Ishikawa (cell line): ENCODE results near the gene CPN2.

Experiments used
- CEBPB ChIP-seq: IDR thresholded peaks from 2 replicates; pipeline ENCODE4 v1.6.1; 2012
- CREB1 ChIP-seq: IDR thresholded peaks from 2 replicates; pipeline ENCODE4 v1.6.1; 2012; ENCODE audit warnings: low read depth
- EGR1 ChIP-seq: IDR thresholded peaks from 2 replicates; pipeline ENCODE4 v1.6.1; 2012
- EP300 ChIP-seq: IDR thresholded peaks from 2 replicates; pipeline ENCODE4 v1.6.1; 2012; ENCODE audit warnings: borderline replicate concordance
- FOXM1 ChIP-seq: IDR thresholded peaks from 2 replicates; pipeline ENCODE4 v1.6.1; 2012; ENCODE audit warnings: low read depth, borderline replicate concordance
- MAX ChIP-seq: IDR thresholded peaks from 2 replicates; pipeline ENCODE4 v1.6.1; 2012
- NFIC ChIP-seq: IDR thresholded peaks from 2 replicates; pipeline ENCODE4 v1.6.1; 2012
- RAD21 ChIP-seq: IDR thresholded peaks from 2 replicates; pipeline ENCODE4 v1.6.1; 2012; ENCODE audit warnings: low read depth
- REST ChIP-seq: IDR thresholded peaks from 2 replicates; pipeline ENCODE4 v1.6.1; 2012; ENCODE audit warnings: low read depth, mild to moderate bottlenecking
- TAF1 ChIP-seq: IDR thresholded peaks from 2 replicates; pipeline ENCODE4 v1.6.1; 2012; ENCODE audit warnings: low read depth, mild to moderate bottlenecking
- TCF12 ChIP-seq: IDR thresholded peaks from 2 replicates; pipeline ENCODE4 v1.6.1; 2012; ENCODE audit warnings: low read depth
- TEAD4 ChIP-seq: IDR thresholded peaks from 2 replicates; pipeline ENCODE4 v1.6.1; 2012
- USF1 ChIP-seq: IDR thresholded peaks from 2 replicates; pipeline ENCODE4 v1.6.1; 2012
- YY1 ChIP-seq: IDR thresholded peaks from 2 replicates; pipeline ENCODE4 v1.6.1; 2012; ENCODE audit warnings: low read depth
- ZBTB7A ChIP-seq: IDR thresholded peaks from 2 replicates; pipeline ENCODE4 v1.6.1; 2012; ENCODE audit warnings: low read depth

Gene CPN2

GRCh38 chr3:194364652-194365434, 13.7 kb upstream of the CPN2 start:
- TF ChIP-seq RAD21 (no peak), REST (peak; percentile 30; the same call in 1 of the 2 replicates), NFIC (peak; percentile 62; the same call in 1 of the 2 replicates), CREB1 (no peak), TAF1 (no peak), TCF12 (peak; percentile 69; the same call in 1 of the 2 replicates), EGR1 (no peak), YY1 (no peak), TEAD4 (no peak), ZBTB7A (no peak), CEBPB (no peak), EP300 (0 out of 2 replicates have a peak, but pooled peaks have one; percentile 19), USF1 (no peak), MAX (peak; percentile 10; the same call in 1 of the 2 replicates)

- TF ChIP-seq MAX (no peak), NFIC (no peak), TEAD4 (no peak), TCF12 (no peak), EGR1 (no peak), FOXM1 (no peak), ZBTB7A (no peak), YY1 (no peak), EP300 (no peak), RAD21 (no peak), USF1 (no peak), CREB1 (no peak), TAF1 (no peak), CEBPB (no peak), REST (no peak)
These were observed 13.2 kb upstream of the CPN2 start for GRCh38 chr3:194364314-194364651.

GRCh38 chr3:194360568-194360967, 9.4 kb upstream of the CPN2 start:
- no peak for TF ChIP-seq EP300
- no peak for TF ChIP-seq NFIC
- no peak for TF ChIP-seq CEBPB
- no peak for TF ChIP-seq FOXM1
- no peak for TF ChIP-seq ZBTB7A
- no peak for TF ChIP-seq CREB1
- TF ChIP-seq TEAD4, result no peak
- no peak for TF ChIP-seq USF1
- no peak for TF ChIP-seq TAF1
- TF ChIP-seq EGR1, result no peak
- TF ChIP-seq RAD21, result no peak
- TF ChIP-seq MAX, result no peak
- TF ChIP-seq YY1, result no peak
- TF ChIP-seq REST, result no peak
- no peak for TF ChIP-seq TCF12
